ENCODE measurements around the gene ITPR1.

GRCh38 chr3:4461468-4462090 lies 31.6 kb upstream of the ITPR1 start:
- no peak for TF ChIP-seq POLR2AphosphoS5 (IDR thresholded peaks at IDR 0.05; ENCODE audit: borderline replicate concordance, low read depth, low read length)
- no peak for TF ChIP-seq FOXP2 (optimal IDR thresholded peaks at IDR 0.05; ENCODE audit: control extremely low read depth, extremely low read length, insufficient read depth)

Measured in SK-N-MC (cell line).